ENCODE results near the gene TAS2R40. TPM values are rescaled to one million over a fixed set of nuclear protein-coding genes. Genes with fewer than 3 reads are reported as not detected.

The TAS2R40 gene
- total and polyA plus RNA-seq, 2 donors (not counting 1 experiment from before 2014, with no cell fraction given): not detected

GRCh38 chr7:143256325-143256724, 34.5 kb downstream of the TAS2R40 start:
- no peak for DNase-seq (ENCODE audit: low read depth in 2 of 2)
- TF ChIP-seq EZH2 (IDR thresholded peaks at IDR 0.05; ENCODE audit: low read length, missing control alignments) (no peak), CTCF (conservative IDR thresholded peaks at IDR 0.05 in 1 of 2, IDR thresholded peaks at IDR 0.05 in 1 of 2; ENCODE audit: low read depth in 1 of 2, low read length in 2 of 2) (peak in 1 of 2 donors; percentile 16)
- H4K20me1 ChIP-seq (ENCODE audit: control insufficient read depth, extremely low read depth, insufficient read depth, low read length): no peaks in the 10 kb centered on the region

GRCh38 chr7:143256932-143257331, 35.1 kb downstream of the TAS2R40 start:
- H3K9ac ChIP-seq (ENCODE audit: insufficient read depth, low read length): no peak overlapping the region
- no peak overlapping the region for H2AFZ ChIP-seq (ENCODE audit: low read length)
- TF ChIP-seq CTCF (conservative IDR thresholded peaks at IDR 0.05 in 1 of 2, IDR thresholded peaks at IDR 0.05 in 1 of 2; ENCODE audit: low read depth in 1 of 2, low read length in 2 of 2) (no peak), EZH2 (IDR thresholded peaks at IDR 0.05; ENCODE audit: low read length, missing control alignments) (no peak)
- no peak overlapping the region for H3K27ac ChIP-seq (ENCODE audit: insufficient read depth, low read length)
- no peak for DNase-seq (ENCODE audit: low read depth in 2 of 2)
- H3K4me2 ChIP-seq (ENCODE audit: extremely low read depth, insufficient read depth, low read length): no peak overlapping the region
- no peaks in the 10 kb centered on the region for H3K79me2 ChIP-seq (ENCODE audit: control insufficient read depth, insufficient read depth, low read length)
- no peaks in the 10 kb centered on the region for H3K9me3 ChIP-seq (ENCODE audit: control insufficient read depth, insufficient read depth, low read depth, low read length)
- H3K27me3 ChIP-seq (ENCODE audit: control insufficient read depth, insufficient read depth, low read length): no peaks in the 10 kb centered on the region
- H3K4me3 ChIP-seq (replicated peaks in 1 of 4; ENCODE audit: control extremely low read depth in 1 of 4, insufficient read depth in 1 of 4, low read depth in 3 of 4, low read length in 4 of 4): no peak overlapping the region
- no peaks in the 10 kb centered on the region for H3K4me1 ChIP-seq (ENCODE audit: control insufficient read depth, extremely low read depth, insufficient read depth, low read length)
- H4K20me1 ChIP-seq (ENCODE audit: control insufficient read depth, extremely low read depth, insufficient read depth, low read length): no peaks in the 10 kb centered on the region
- no peaks in the 10 kb centered on the region for H3K36me3 ChIP-seq (ENCODE audit: control insufficient read depth, insufficient read depth, low read length)

More at GRCh38 chr7:143256325-143256724, 34.5 kb downstream of the TAS2R40 start:
- Histone ChIP-seq H2AFZ (ENCODE audit: low read length) (no peak overlapping the region), H3K27me3 (ENCODE audit: control insufficient read depth, insufficient read depth, low read length) (no peaks in the 10 kb centered on the region), H3K27ac (ENCODE audit: insufficient read depth, low read length) (no peak overlapping the region), H3K36me3 (ENCODE audit: control insufficient read depth, insufficient read depth, low read length) (no peaks in the 10 kb centered on the region), H3K9me3 (ENCODE audit: control insufficient read depth, insufficient read depth, low read depth, low read length) (no peaks in the 10 kb centered on the region), H3K9ac (ENCODE audit: insufficient read depth, low read length) (no peak overlapping the region), H3K4me1 (ENCODE audit: control insufficient read depth, extremely low read depth, insufficient read depth, low read length) (no peaks in the 10 kb centered on the region), H3K4me3 (replicated peaks in 1 of 4; ENCODE audit: control extremely low read depth in 1 of 4, insufficient read depth in 1 of 4, low read depth in 3 of 4, low read length in 4 of 4) (no peak overlapping the region), H3K4me2 (ENCODE audit: extremely low read depth, insufficient read depth, low read length) (no peak overlapping the region), H3K79me2 (ENCODE audit: control insufficient read depth, insufficient read depth, low read length) (no peaks in the 10 kb centered on the region)

DNA sequence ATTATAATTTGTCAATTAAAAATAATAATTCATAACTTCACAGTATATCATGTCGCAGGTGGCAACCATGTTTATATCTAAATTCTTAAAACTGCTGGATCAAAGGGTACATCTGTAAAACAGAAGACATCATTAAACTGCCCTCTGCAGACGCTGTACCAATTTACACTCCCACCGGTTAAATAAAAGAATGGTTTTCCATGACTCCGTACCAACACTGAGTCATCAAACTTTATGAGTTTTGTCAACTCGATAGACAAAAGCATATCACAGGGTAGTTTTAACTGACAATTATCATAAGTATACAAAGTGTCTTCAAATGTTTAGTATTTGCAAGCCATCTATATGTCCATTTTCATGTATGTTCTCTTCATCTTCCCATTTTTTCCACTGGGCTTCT, 35.7 kb downstream of the TAS2R40 start:
- no peak overlapping the region for H3K4me3 ChIP-seq (replicated peaks in 1 of 4; ENCODE audit: control extremely low read depth in 1 of 4, insufficient read depth in 1 of 4, low read depth in 3 of 4, low read length in 4 of 4)
- H3K36me3 ChIP-seq (ENCODE audit: control insufficient read depth, insufficient read depth, low read length): no peaks in the 10 kb centered on the region
- no peaks in the 10 kb centered on the region for H3K4me1 ChIP-seq (ENCODE audit: control insufficient read depth, extremely low read depth, insufficient read depth, low read length)
- DNase-seq (ENCODE audit: low read depth in 2 of 2): no peak
- no peaks in the 10 kb centered on the region for H4K20me1 ChIP-seq (ENCODE audit: control insufficient read depth, extremely low read depth, insufficient read depth, low read length)
- no peak overlapping the region for H3K9ac ChIP-seq (ENCODE audit: insufficient read depth, low read length)
- H3K27me3 ChIP-seq (ENCODE audit: control insufficient read depth, insufficient read depth, low read length): no peaks in the 10 kb centered on the region
- no peak overlapping the region for H3K4me2 ChIP-seq (ENCODE audit: extremely low read depth, insufficient read depth, low read length)
- no peaks in the 10 kb centered on the region for H3K79me2 ChIP-seq (ENCODE audit: control insufficient read depth, insufficient read depth, low read length)
- no peaks in the 10 kb centered on the region for H3K9me3 ChIP-seq (ENCODE audit: control insufficient read depth, insufficient read depth, low read depth, low read length)
- H3K27ac ChIP-seq (ENCODE audit: insufficient read depth, low read length): no peak overlapping the region
- TF ChIP-seq CTCF (conservative IDR thresholded peaks at IDR 0.05 in 1 of 2, IDR thresholded peaks at IDR 0.05 in 1 of 2; ENCODE audit: low read depth in 1 of 2, low read length in 2 of 2): no peak
- TF ChIP-seq EZH2 (IDR thresholded peaks at IDR 0.05; ENCODE audit: low read length, missing control alignments): no peak
- H2AFZ ChIP-seq (ENCODE audit: low read length): no peak overlapping the region

All from fibroblast of lung (primary cell).